Medulla oblongata (tissue), 1 donor: ENCODE results near the gene FAM20A.
"Not testable (repeated sequence)": the region's sequence is repeated elsewhere in the genome, so short reads cannot be mapped to it uniquely, and the experiment has no call there.

ENCODE experiments used
- DNase-seq: peaks from one replicate; pipeline ENCODE4 v3.0.0-alpha.2; 2015; ENCODE audit errors: extremely low spot score

FAM20A gene

DNA sequence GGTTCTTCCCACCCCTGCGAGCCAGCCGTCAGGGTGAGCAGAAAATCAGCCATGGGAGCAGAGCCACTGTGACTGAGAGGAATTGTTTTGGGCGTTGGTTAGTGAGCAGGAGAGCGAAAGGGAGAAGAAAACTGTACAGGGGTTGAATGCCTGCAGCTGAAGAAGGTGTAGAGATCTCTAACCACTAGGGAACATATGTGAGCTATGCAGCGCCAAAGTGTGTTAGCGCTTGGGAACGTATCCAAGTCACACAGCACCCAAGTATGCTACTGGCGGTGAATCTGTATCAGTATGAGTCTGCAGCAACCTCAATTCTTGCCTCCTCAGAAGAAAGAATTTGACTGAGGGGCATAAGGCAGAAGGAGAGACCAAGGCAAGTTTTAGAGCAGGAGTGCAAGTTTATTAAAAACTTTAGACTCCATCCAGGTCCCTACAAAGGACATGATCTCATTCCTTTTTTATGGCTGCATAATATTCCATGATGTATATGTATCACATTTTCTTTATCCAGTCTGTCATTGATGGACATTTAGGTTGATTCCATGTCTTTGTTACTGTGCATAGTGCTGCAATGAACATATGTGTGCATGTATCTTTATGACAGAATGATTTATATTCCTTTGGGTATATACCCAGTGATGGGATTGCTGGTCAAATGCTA is 108.6 kb downstream of the FAM20A start:
- not testable (repeated sequence) for DNase-seq

DNA sequence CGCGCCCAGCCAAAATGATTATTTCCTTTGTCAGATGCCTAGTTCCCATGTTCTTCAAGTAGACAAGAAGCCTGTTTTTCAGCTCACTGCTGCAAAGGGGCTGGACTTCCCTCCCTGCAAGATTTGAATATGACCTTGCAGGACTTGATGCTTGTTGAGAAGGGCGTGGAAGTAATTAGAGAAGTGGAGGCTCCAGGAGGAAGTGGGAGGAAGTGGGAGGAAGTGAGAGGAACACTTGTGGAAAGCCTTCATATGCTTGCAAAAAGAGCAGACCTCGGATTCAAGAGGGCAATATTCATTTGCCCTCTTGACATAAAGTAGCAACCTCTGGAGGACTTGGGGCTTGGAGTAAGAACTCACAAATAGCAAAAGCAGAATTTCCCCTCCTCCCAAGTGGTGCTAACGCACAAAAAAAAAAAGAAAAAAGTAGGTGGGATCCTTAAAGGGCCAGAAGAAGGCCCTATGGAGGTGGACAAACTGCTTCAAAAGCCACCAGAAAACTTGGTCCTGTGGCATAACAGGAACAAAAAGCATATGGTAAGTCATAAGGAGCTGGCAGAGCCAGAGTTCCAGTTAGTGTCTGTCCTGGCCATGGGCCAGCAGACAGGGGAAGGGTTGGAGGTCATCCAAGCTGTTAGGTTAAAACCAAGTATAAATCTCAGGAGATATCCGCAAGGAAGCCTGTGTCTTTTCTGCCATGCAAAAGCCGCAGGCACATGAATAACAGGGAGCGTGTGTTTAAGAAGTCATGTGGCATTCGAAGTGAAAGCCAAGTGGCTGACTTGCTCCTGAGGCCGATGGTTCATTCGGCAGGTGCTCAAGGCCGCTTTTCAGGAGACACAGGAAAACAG is 109.6 kb downstream of the FAM20A start:
- peak; percentile 81 for DNase-seq

DNA sequence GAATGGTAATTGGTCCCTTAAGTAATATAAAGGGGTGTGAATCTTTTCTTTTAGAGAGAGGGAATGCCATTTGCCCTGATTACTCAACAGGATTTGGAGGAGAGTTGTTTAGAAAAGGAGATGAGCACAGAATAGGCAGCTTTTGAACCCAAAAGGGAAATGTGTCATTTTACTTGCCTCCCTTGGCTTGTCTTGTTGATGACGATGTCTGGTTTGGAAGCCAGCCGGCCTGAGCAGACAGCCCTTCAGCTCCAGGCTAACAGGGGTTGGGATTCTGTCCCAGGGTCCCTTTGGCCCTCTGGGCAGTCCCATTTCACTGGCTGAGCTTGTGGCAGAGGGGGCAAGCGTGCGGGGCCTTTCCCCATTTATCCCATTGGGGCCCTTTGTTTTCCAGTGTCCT is 111.2 kb downstream of the FAM20A start:
- DNase-seq: no peak
